Measurements from ENCODE around the gene CSHL1. TPM values are rescaled to one million over a fixed set of nuclear protein-coding genes. Genes with fewer than 3 reads are reported as not detected.
A peak's percentile ranks its signal among the peaks of the same experiment; 100 is the strongest.
"Not testable (repeated sequence)": the region's sequence is repeated elsewhere in the genome, so short reads cannot be mapped to it uniquely, and the experiment has no call there.

The CSHL1 gene
- total RNA-seq, 1 donor from 2014 or later, result not detected

DNA sequence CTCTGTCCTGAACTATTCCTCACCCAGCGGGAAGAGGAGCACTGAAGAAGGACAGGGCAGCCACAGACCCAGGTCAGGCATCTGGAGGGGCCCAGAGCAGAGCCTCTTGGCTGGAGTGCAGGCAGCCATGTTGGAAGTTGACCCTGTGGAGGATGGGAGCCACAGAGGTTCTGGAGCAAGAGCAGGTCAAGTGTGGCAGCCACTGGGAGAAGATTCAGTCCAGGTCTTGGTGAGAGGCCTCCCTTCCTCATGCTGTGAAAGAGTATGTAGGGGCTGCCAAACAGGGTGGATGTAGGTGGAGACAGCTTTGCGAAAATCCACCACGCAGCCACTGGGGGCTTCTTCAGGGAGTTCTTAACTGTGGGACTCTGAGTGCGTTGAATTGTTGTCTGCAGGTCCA lies 21.7 kb upstream of the CSHL1 start:
- Mint-ChIP-seq H3K36me3 (ENCODE audit: low read depth) (peaks cover 7% of the 10 kb centered on the region), H3K9me3 (no peaks in the 10 kb centered on the region), H3K4me3 (peak overlapping the region; percentile 98), H3K27ac (peak overlapping the region; percentile 95), H3K27me3 (peaks cover 5% of the 10 kb centered on the region), H3K4me1 (peaks cover 18% of the 10 kb centered on the region)
- no peak for DNase-seq
- intact Hi-C loops (cut with micrococcal nuclease), result loop anchor here (1.0 to 5.0 kb wide), 2 partner anchors 14 to 55 kb away; no protein-coding TSS in a partner anchor

DNA sequence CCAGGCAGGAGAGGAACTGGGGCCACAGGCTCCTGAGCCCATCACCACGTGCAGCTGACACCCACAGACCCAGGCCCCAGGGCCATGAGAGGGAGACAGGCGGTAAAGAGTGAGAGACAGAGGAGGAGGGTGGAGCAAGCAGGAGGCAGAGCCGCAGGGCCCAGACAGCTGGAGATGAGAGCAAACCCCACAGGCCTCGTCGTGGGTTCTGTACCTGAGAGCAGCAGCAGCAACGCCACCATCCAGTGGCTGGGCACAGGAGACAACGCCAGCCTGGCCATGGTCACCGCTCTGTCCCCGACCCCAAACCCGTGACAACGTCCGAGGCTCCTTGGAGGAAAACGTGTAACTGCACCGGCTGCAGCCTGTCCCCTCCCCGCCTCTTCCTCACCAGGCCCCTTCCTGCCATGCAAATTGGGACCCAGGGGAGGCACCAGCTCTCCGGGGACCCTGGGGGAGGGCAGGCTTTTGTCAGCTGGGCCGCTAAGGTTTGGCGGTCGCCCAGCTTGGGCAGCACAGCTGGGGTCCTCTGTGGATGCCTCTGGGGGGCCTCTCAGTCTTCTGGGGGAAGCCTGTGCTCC lies 21.0 kb upstream of the CSHL1 start, which contains the start of gene CD79B:
Gene CD79B, minus strand, starts transcription at position 351 of the 581 bp plus-strand sequence. Its CDS starts 70 bp downstream, at position 281.
- intact Hi-C loops (cut with micrococcal nuclease), result loop anchor here (1.0 to 5.0 kb wide), 2 partner anchors 14 to 55 kb away; no protein-coding TSS in a partner anchor
- Mint-ChIP-seq H3K9me3 (no peaks in the 10 kb centered on the region), H3K4me3 (peak within 1 kb of the TSS; percentile 98)

DNA sequence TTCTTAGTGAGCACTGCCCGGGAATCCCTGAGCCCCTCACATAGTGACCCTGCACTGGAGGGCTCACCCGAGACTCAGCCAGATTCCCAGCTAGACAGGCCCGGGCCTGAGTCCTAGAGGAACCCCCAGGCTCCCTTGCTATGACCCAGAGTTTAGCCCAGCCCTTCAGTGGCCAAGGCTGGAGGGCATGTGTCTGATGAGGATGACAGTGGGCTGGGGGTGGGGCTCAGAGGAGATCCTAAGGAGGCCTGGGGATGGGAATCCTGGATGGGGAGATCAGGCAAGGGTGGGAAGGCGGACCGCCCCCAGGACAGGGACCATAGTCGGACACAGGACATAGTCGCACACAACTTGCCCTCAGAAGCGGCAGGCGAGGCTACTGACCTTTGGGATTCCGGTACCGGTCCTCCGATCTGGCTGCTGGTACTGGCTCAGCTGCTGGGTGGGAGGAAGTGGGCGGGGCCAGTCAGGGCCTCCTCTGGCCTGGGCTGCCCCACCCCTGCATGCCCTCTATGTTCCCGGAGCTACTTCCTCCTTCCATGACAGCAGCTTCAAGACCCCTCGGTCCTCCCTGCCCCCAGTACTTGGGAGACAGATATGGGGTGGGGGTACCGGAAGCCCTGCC lies 20.0 kb upstream of the CSHL1 start:
- H3K4me3 Mint-ChIP-seq, result peak overlapping the region; percentile 98
- H3K4me1 Mint-ChIP-seq, result peaks cover 18% of the 10 kb centered on the region
- H3K36me3 Mint-ChIP-seq (ENCODE audit: low read depth), result peaks cover 7% of the 10 kb centered on the region
- peak; percentile 89 for DNase-seq
- no peaks in the 10 kb centered on the region for H3K9me3 Mint-ChIP-seq
- intact Hi-C loops (cut with micrococcal nuclease), result loop anchor here (5.0 kb wide), 1 partner anchor 56 kb away; no protein-coding TSS in a partner anchor
- peaks cover 4% of the 10 kb centered on the region for H3K27me3 Mint-ChIP-seq
- H3K27ac Mint-ChIP-seq, result peak overlapping the region; percentile 95

More for the DNA sequence above, 21.0 kb upstream of the CSHL1 start, which contains the start of gene CD79B:
- peaks cover 5% of the 10 kb centered on the region for H3K27me3 Mint-ChIP-seq
- H3K4me1 Mint-ChIP-seq, result peaks cover 18% of the 10 kb centered on the region
- H3K27ac Mint-ChIP-seq, result peak within 1 kb of the TSS; percentile 95
- DNase-seq, result peak; percentile 81
- H3K36me3 Mint-ChIP-seq (ENCODE audit: low read depth), result peaks cover 7% of the 10 kb centered on the region

DNA sequence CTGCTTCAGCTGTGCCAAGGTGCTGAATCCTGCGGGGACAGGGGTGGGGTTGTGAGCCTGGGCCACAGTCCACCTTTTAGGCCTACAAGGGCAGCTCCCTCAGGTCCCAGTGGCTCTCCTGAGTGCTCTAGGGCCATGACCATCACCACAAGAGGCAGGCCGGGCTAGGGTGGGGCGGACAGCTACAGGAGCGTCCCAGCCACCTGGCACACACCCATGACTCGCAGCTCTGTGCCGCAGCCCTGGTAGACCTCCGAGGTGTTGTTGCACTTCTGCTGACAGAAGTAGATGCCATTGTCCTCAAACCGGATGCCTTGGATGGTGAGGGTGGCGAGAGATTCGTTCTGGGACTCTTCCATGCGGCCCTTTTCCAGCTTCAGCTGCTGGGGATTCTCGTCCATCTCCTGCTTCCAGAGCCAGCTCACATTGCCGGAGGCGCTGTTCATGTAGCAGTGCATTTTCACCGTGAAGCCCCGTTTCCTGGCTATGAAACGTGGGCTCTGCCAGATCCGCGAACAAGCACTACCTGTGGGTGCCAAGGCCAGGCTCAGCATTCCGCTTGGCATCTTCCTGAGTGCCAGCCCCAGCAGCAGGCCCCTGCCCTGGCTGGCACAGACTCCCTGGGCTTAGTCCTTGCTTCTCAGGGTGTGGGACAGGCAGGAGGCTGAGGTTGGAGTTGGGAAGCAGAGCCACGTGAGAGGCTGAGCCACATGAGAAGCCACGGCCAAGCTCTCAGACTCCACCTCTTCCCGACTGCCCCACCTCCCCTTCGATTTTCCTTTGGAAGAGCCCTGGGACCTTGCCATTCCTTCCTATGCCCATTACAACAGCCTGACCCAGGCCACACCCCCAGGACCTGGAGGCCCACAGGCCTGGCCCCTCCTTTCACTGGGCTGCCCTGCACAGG lies 19.1 kb upstream of the CSHL1 start:
- no peak for DNase-seq
- H3K27ac Mint-ChIP-seq, result no peak overlapping the region
- H3K36me3 Mint-ChIP-seq (ENCODE audit: low read depth), result peaks cover 7% of the 10 kb centered on the region
- peak overlapping the region; percentile 98 for H3K4me3 Mint-ChIP-seq
- intact Hi-C loops (cut with micrococcal nuclease), result loop anchor here (5.0 kb wide), 1 partner anchor 57 kb away; no protein-coding TSS in a partner anchor
- no peaks in the 10 kb centered on the region for H3K27me3 Mint-ChIP-seq
- H3K9me3 Mint-ChIP-seq, result no peaks in the 10 kb centered on the region
- H3K4me1 Mint-ChIP-seq, result peaks cover 18% of the 10 kb centered on the region

DNA sequence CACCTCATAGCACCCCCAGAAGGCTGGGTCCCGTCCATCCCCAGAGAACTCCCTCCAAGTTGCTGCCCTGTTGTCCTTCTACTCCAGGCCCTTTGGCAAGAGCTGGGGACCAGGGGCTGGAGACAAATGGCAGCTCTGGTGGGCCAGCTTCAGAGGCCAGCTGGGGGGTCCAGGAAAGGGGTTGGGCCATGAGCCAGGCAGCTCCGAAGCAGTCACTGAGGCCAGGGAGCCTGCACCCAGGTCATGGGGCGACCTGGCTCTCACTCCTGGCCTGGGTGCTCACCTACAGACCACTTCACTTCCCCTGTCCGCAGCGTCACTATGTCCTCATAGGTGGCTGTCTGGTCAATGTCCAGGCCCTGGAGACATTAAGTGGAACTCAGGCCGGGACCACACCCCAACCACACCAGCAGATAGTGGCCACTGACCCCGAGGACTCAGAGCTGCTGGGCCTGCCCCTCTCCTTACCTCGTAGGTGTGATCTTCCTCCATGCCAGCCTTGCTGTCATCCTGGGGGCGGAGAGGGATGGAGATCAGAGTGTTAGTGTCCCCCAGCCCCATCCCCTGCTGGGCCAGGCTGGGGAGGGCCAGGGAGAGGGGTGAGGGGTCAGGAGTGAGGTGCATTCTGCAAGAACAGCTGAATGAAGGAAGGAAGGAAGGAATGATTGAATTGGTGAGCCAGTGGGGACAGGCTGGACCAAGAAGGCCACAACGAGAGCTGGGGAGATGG lies 18.1 kb upstream of the CSHL1 start:
- no peaks in the 10 kb centered on the region for H3K9me3 Mint-ChIP-seq
- H3K4me3 Mint-ChIP-seq, result no peak overlapping the region
- H3K36me3 Mint-ChIP-seq (ENCODE audit: low read depth), result peaks cover 7% of the 10 kb centered on the region
- no peak overlapping the region for H3K27ac Mint-ChIP-seq
- H3K27me3 Mint-ChIP-seq, result no peaks in the 10 kb centered on the region
- H3K4me1 Mint-ChIP-seq, result peaks cover 18% of the 10 kb centered on the region
- no peak for DNase-seq
- intact Hi-C loops (cut with micrococcal nuclease), result no loop called here

DNA sequence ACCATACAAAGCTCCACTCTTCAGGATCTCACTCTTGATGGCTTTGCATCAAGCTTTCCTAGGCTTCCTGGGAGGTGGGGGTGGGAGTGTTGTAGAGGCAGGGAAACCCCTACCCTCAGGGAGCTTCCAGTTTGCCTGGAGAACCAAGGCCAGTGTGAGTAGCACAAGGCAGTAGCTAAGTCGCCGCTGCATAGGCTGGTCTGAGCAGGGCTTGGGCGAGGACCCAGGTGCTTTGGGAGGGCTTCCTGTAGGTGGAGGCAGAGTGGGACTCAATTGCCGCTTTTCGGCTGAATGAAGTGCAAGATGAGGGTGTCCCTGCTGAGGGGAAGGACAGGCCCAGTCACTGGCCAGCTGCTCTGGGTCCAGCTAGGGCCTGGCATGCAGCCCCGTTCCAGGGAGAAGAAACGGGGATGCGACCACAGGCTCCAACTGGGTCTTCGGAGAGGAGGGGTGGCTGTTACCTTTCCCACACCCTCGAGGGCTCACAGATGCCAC lies 17.2 kb upstream of the CSHL1 start:
- Mint-ChIP-seq H3K9me3 (no peaks in the 10 kb centered on the region), H3K4me3 (no peak overlapping the region), H3K4me1 (peaks cover 18% of the 10 kb centered on the region), H3K27me3 (no peaks in the 10 kb centered on the region), H3K36me3 (ENCODE audit: low read depth) (peaks cover 7% of the 10 kb centered on the region), H3K27ac (no peak overlapping the region)
- intact Hi-C loops (cut with micrococcal nuclease), result no loop called here
- DNase-seq, result no peak

DNA sequence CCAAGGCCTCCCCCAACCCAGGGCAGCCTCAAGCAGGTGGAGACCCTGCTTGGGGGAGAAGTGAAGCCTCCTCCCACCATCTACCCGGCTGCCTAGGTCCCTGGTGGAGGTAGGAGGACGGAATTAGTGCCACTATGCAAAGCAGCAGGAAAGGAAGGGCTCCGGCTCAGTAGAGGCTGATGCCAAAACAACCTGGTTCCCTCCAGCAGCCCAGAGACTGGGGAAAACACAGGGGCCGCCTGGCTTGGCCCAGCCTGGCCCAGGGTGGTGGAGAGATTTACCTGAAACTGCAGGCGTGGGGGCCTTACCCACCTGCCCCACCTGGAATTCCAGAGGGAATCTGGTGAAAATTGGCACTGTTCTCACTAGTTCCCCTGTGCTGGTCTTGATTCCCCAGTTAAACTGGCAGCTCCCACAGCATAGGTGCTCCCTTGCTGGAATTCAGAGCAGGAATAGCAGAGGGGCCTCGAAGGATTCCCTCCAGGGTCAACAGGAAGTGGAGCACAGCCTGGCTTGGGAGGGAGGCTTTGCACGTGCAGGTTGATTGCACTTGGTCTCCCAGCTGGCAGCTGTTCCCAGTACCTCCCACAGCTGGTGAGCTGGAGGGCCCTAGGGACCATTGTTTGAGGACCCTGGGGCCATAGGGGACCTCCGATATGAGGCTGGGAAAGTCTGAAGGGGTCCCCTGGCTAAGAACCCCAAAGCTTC lies 16.6 kb upstream of the CSHL1 start:
- no peak for DNase-seq
- peaks cover 16% of the 10 kb centered on the region for H3K4me1 Mint-ChIP-seq
- H3K9me3 Mint-ChIP-seq, result no peaks in the 10 kb centered on the region
- H3K4me3 Mint-ChIP-seq, result no peak overlapping the region
- H3K27me3 Mint-ChIP-seq, result no peaks in the 10 kb centered on the region
- intact Hi-C loops (cut with micrococcal nuclease), result no loop called here
- H3K36me3 Mint-ChIP-seq (ENCODE audit: low read depth), result peaks cover 7% of the 10 kb centered on the region
- no peak overlapping the region for H3K27ac Mint-ChIP-seq

DNA sequence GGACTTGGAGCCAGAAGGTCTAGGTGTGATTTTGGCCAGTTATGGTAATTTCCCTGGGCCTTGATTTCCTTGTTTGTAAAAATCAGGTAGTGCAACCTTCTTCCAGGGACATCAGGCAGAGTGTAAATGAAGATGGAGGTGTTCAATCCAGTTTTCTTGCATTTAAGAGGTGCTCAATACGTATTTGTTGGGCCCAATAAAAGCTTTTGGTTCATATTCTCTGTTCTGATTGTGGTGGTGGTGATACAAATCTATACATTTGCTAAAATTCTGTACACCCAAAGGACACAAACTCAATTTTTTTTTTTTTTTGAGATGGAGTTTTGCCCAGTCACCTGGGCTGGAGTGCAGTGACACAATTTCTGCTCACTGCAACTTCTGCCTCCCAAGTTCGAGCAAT lies 15.1 kb upstream of the CSHL1 start:
- no peak overlapping the region for H3K27ac Mint-ChIP-seq
- DNase-seq, result no peak
- intact Hi-C loops (cut with micrococcal nuclease), result no loop called here
- H3K36me3 Mint-ChIP-seq (ENCODE audit: low read depth), result peaks cover 7% of the 10 kb centered on the region
- H3K27me3 Mint-ChIP-seq, result no peaks in the 10 kb centered on the region
- peaks cover 7% of the 10 kb centered on the region for H3K4me1 Mint-ChIP-seq
- H3K9me3 Mint-ChIP-seq, result no peaks in the 10 kb centered on the region
- H3K4me3 Mint-ChIP-seq, result no peak overlapping the region

DNA sequence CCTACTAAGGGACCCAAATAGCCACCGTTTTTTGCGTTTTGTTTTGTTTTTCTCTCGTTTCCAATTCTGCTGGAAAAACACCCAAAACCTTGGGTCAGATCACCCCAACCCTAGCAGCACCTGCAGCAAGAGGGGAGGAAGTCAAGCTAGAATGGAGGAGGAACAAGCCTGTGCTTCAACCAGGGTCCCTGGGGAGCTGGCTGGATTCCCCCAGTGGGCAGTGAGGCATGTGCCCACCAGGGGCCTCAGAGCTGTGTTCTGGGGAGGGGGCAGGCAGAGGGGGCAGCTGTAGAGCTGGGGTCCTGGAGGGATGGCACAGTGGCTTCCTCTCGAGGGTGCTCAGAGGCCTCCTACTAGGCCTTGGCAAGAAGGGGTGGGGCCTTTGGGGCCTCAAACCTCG lies 14.6 kb upstream of the CSHL1 start:
- H3K9me3 Mint-ChIP-seq, result no peaks in the 10 kb centered on the region
- intact Hi-C loops (cut with micrococcal nuclease), result no loop called here
- no peak overlapping the region for H3K4me3 Mint-ChIP-seq
- no peak overlapping the region for H3K27ac Mint-ChIP-seq
- no peaks in the 10 kb centered on the region for H3K27me3 Mint-ChIP-seq
- DNase-seq, result no peak
- peaks cover 2% of the 10 kb centered on the region for H3K4me1 Mint-ChIP-seq
- peaks cover 5% of the 10 kb centered on the region for H3K36me3 Mint-ChIP-seq (ENCODE audit: low read depth)

DNA sequence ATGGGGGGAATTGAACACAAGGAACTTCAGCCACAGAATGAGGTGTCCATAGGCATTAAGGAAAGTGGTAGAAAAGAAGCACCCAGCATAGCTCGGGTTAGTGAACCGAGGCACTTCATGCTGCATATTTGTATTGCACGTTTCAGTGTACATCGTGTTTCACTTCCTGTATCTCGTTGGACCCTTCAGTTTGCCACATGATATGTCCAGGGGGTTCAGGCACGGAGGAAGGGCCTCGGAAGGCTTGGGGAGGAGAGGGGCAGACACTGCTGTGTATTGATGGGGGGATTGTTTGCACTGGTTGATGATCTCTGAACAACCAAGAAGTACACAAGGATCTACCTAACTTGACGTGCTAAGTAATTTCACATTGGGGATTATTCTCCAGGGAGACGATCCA lies 11.3 kb upstream of the CSHL1 start:
- H3K9me3 Mint-ChIP-seq; DNase-seq; H3K4me1 Mint-ChIP-seq; intact Hi-C loops (cut with micrococcal nuclease); H3K27me3 Mint-ChIP-seq; H3K4me3 Mint-ChIP-seq; H3K27ac Mint-ChIP-seq; H3K36me3 Mint-ChIP-seq (ENCODE audit: low read depth): not testable (repeated sequence)

DNA sequence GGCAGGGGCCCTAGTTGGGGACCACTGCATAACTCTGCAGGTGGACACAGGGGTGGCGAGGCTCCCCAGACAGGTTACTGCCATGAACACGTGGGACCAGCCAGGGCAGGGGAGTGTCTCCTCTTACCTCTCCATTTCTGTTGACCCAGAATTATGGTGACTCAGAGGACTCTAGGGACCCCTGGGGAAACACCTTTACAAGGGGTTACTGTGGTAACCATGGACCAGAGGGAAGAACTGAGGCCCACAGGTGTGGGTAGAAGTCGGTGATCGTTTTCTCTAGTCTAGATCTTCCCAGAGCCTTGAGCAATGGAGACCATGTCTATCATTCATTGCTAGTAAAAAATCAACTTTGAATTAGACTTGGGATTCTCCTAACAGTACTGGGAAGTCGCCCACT lies 9.7 kb upstream of the CSHL1 start:
- H3K27me3 Mint-ChIP-seq; H3K9me3 Mint-ChIP-seq; H3K4me1 Mint-ChIP-seq; H3K27ac Mint-ChIP-seq; H3K36me3 Mint-ChIP-seq (ENCODE audit: low read depth); H3K4me3 Mint-ChIP-seq; DNase-seq; intact Hi-C loops (cut with micrococcal nuclease): not testable (repeated sequence)

DNA sequence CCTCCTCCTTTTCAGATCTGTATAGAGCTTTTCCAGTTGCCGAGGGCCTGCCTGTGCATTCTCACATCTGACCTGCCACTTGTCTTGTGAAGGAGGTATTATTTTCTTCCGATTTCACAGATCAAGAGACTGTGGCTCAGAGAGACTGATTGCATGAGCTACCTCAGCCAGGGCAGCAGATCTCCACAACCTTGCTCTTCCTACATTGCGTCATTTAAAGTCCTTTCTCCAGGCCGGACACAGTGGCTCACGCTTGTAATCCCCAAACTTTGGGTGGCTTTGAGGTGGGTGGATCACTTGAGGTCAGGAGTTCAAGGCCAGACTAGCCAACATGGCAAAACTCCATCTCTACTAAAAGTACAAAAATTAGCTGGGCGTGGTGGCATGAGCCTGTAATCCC lies 9.0 kb upstream of the CSHL1 start:
- H3K27me3 Mint-ChIP-seq, result peaks cover 10% of the 10 kb centered on the region
- H3K4me1 Mint-ChIP-seq; H3K27ac Mint-ChIP-seq; intact Hi-C loops (cut with micrococcal nuclease); H3K9me3 Mint-ChIP-seq; H3K36me3 Mint-ChIP-seq (ENCODE audit: low read depth); DNase-seq; H3K4me3 Mint-ChIP-seq: not testable (repeated sequence)

DNA sequence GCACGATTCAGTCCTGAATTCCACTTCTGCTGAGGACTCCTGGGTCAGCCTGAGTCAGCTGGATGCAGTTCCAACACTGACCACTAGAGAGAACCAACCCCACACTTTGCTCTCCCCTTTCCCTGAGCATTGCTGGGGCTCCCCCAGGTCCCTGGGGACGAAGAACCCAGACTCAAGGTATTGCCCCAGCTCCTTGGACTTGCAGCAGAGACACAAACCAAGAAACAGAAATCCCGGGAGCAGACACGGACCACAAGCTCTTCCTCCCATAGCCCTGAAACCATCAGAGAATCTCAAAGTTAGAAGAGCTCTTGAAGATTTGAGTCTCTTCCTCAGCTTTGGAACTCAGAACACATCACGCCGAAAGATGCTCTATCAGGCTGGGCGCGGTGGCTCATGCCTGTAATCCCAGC lies 8.3 kb upstream of the CSHL1 start:
- peak; percentile 93 for DNase-seq
- Mint-ChIP-seq H3K4me1 (peaks cover 9% of the 10 kb centered on the region), H3K27me3 (peaks cover 10% of the 10 kb centered on the region), H3K4me3 (no peak overlapping the region), H3K36me3 (ENCODE audit: low read depth) (no peaks in the 10 kb centered on the region), H3K27ac (peak overlapping the region; percentile 66), H3K9me3 (no peaks in the 10 kb centered on the region)
- intact Hi-C loops (cut with micrococcal nuclease), result loop anchor here (1.0 to 10.0 kb wide), 5 partner anchors 27 to 365 kb away; no protein-coding TSS in a partner anchor

Data from activated CD4-positive, alpha-beta T cell treated with anti-CD3 and anti-CD28 coated beads, Interleukin-2, amount 10 ng/mL, durations not matched to agents 24 days and 14 days (primary cell).